Progenitor cell of endocrine pancreas (in vitro differentiated cells): Measurements from ENCODE around the gene NTN1. TPM values are rescaled to one million over a fixed set of nuclear protein-coding genes. Genes with fewer than 3 reads are reported as not detected.
"Not testable (repeated sequence)": the region's sequence is repeated elsewhere in the genome, so short reads cannot be mapped to it uniquely, and the experiment has no call there.

ENCODE experiments used
- DNase-seq: peaks from one replicate; pipeline ENCODE4 v3.0.0; 2021; ENCODE audit warnings: low spot score; ENCODE audit not compliant: unreplicated experiment
- H3K27ac Mint-ChIP-seq: 2 replicates; pipeline ENCODE4 v1.8.0; 2021; ENCODE audit warnings: mild to moderate bottlenecking, moderate library complexity, mixed read lengths
- H3K27me3 Mint-ChIP-seq: 2 replicates; pipeline ENCODE4 v1.8.0; 2021; ENCODE audit warnings: mixed read lengths
- H3K36me3 Mint-ChIP-seq: 2 replicates; pipeline ENCODE4 v1.8.0; 2022; ENCODE audit warnings: mixed read lengths; ENCODE audit not compliant: insufficient read depth
- H3K4me1 Mint-ChIP-seq: 2 replicates; pipeline ENCODE4 v1.8.0; 2021; ENCODE audit warnings: low read depth, mixed read lengths
- H3K4me3 Mint-ChIP-seq: 2 replicates; pipeline ENCODE4 v1.8.0; 2021; ENCODE audit warnings: low read depth, mild to moderate bottlenecking, moderate library complexity, mixed read lengths
- H3K9me3 Mint-ChIP-seq: 2 replicates; pipeline ENCODE4 v1.8.0; 2021; ENCODE audit warnings: low read depth, mixed read lengths
- CTCF ChIP-seq: fragments of 200-600 bp; sonication (generic); IDR thresholded peaks from one replicate; pipeline ENCODE4 v1.5.0; 2021; ENCODE audit warnings: antibody characterized with exemption, mild to moderate bottlenecking; ENCODE audit not compliant: unreplicated experiment
- total RNA-seq: library from RNA; stranded (reverse); gene quantifications from 2 replicates; pipeline ENCODE4 v1.2.1, GENCODE V29; 2021

The NTN1 gene
- total RNA-seq, 1 donor from 2014 or later: 4.4 TPM

GRCh38 chr17:9090641-9091096 is 69.4 kb downstream of the NTN1 start:
- H3K27ac Mint-ChIP-seq: no peak overlapping the region
- H3K9me3 Mint-ChIP-seq: no peaks in the 10 kb centered on the region
- no peak for TF ChIP-seq CTCF
- H3K4me1 Mint-ChIP-seq: no peaks in the 10 kb centered on the region
- H3K4me3 Mint-ChIP-seq: no peak overlapping the region
- H3K27me3 Mint-ChIP-seq: peaks cover 15% of the 10 kb centered on the region
- DNase-seq: no peak
- H3K36me3 Mint-ChIP-seq: no peaks in the 10 kb centered on the region

GRCh38 chr17:9094193-9094592 is 72.9 kb downstream of the NTN1 start:
- Mint-ChIP-seq H3K9me3 (peaks cover 6% of the 10 kb centered on the region), H3K4me3 (no peak overlapping the region), H3K36me3 (no peaks in the 10 kb centered on the region), H3K4me1 (no peaks in the 10 kb centered on the region), H3K27me3 (peaks cover 18% of the 10 kb centered on the region), H3K27ac (no peak overlapping the region)
- no peak for TF ChIP-seq CTCF
- DNase-seq: no peak

- Mint-ChIP-seq H3K9me3 (peaks cover 6% of the 10 kb centered on the region), H3K27me3 (peaks cover 15% of the 10 kb centered on the region), H3K4me1 (no peaks in the 10 kb centered on the region), H3K36me3 (no peaks in the 10 kb centered on the region), H3K4me3 (no peak overlapping the region), H3K27ac (no peak overlapping the region)
- no peak for TF ChIP-seq CTCF
- no peak for DNase-seq
Observed at GRCh38 chr17:9095390-9095789, 74.1 kb downstream of the NTN1 start.

- Mint-ChIP-seq H3K27ac (no peak overlapping the region), H3K27me3 (peaks cover 24% of the 10 kb centered on the region), H3K36me3 (no peaks in the 10 kb centered on the region), H3K4me1 (no peaks in the 10 kb centered on the region), H3K4me3 (no peak overlapping the region), H3K9me3 (peaks cover 6% of the 10 kb centered on the region)
- TF ChIP-seq CTCF: no peak
- no peak for DNase-seq
Observed at GRCh38 chr17:9098242-9098825, 77.0 kb downstream of the NTN1 start.

GRCh38 chr17:9101356-9101755 is 80.0 kb downstream of the NTN1 start:
- peaks cover 36% of the 10 kb centered on the region for H3K27me3 Mint-ChIP-seq
- no peak overlapping the region for H3K27ac Mint-ChIP-seq
- TF ChIP-seq CTCF: no peak
- H3K36me3 Mint-ChIP-seq: no peaks in the 10 kb centered on the region
- H3K4me3 Mint-ChIP-seq: no peak overlapping the region
- no peak for DNase-seq
- H3K9me3 Mint-ChIP-seq: peaks cover 6% of the 10 kb centered on the region
- no peaks in the 10 kb centered on the region for H3K4me1 Mint-ChIP-seq

- not testable (repeated sequence) for H3K27ac Mint-ChIP-seq, H3K9me3 Mint-ChIP-seq, H3K4me3 Mint-ChIP-seq, H3K4me1 Mint-ChIP-seq, DNase-seq, H3K36me3 Mint-ChIP-seq
- H3K27me3 Mint-ChIP-seq: peaks cover 42% of the 10 kb centered on the region
Observed at GRCh38 chr17:9103193-9103592, 81.9 kb downstream of the NTN1 start.
